Measurements from ENCODE around the gene TNFSF4. TPM values are rescaled to one million over a fixed set of nuclear protein-coding genes. Genes with fewer than 3 reads are reported as not detected.

The TNFSF4 gene
- total and polyA plus RNA-seq, 8 donors: 0.14 to 2.2 (median 0.56) TPM; not detected in 4

DNA sequence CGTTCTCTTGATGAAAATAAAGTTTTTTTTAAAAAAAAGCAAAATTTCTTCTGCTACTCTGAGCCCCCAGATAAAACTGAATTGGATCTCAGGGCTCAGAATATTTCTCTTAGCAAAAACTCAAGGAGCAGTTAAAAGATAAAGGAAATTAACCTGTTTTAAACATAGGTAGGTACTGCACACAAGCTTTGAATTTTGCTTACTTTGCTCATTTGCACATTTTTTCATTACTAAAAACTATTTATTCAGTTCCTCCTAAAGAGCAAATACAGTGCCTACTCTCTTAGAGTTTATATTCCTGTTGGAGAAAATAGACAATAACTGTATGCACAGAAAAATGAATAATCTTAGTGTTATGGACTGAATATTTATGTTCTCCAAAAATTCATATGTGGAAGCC lies 13.0 kb upstream of the TNFSF4 start:
- intact Hi-C loops (cut with DNase I; ENCODE audit: low total_unique reads): no loop called here
- no peak overlapping the region for H3K4me3 ChIP-seq
- H3K4me1 ChIP-seq: no peaks in the 10 kb centered on the region
- H3K27ac ChIP-seq: no peak overlapping the region
- H3K9me3 ChIP-seq: no peaks in the 10 kb centered on the region
- H3K27me3 ChIP-seq: no peaks in the 10 kb centered on the region
- TF ChIP-seq CTCF (IDR thresholded peaks at IDR 0.05) (no peak), EP300 (IDR thresholded peaks at IDR 0.05) (no peak), POLR2A (IDR thresholded peaks at IDR 0.05) (no peak), POLR2AphosphoS5 (IDR thresholded peaks at IDR 0.05) (no peak)
- DNase-seq: no peak
- 88 to 100% (median 95%) methylated on average over 1 of the region's 1 CpG for WGBS, 5 donors
- H3K36me3 ChIP-seq: no peaks in the 10 kb centered on the region

- 88 to 100% (median 100%) methylated on average over 1 of the region's 1 CpG for WGBS, 5 donors
- H3K36me3 ChIP-seq: no peaks in the 10 kb centered on the region
- no peaks in the 10 kb centered on the region for H3K9me3 ChIP-seq
- intact Hi-C loops (cut with DNase I; ENCODE audit: low total_unique reads): loop anchor here (10.0 kb wide), 1 partner anchor 399 kb away; no protein-coding TSS in a partner anchor
- H3K27me3 ChIP-seq: no peaks in the 10 kb centered on the region
- H3K27ac ChIP-seq: no peak overlapping the region
- peaks cover 0 to 17% (median 11%) of the 10 kb centered on the region in 4 donors for H3K4me1 ChIP-seq
- no peak for TF ChIP-seq POLR2A (IDR thresholded peaks at IDR 0.05)
- no peak for TF ChIP-seq POLR2AphosphoS5 (IDR thresholded peaks at IDR 0.05)
- TF ChIP-seq EP300 (IDR thresholded peaks at IDR 0.05): no peak
- TF ChIP-seq CTCF (IDR thresholded peaks at IDR 0.05): no peak
- no peak for DNase-seq
- H3K4me3 ChIP-seq: no peak overlapping the region
Observed at GRCh38 chr1:173213665-173214064, 6.5 kb upstream of the TNFSF4 start.

GRCh38 chr1:173212952-173213491 lies 5.9 kb upstream of the TNFSF4 start:
- intact Hi-C loops (cut with DNase I; ENCODE audit: low total_unique reads): loop anchor here (10.0 kb wide), 1 partner anchor 398 kb away; no protein-coding TSS in a partner anchor
- WGBS, 5 donors: 58 to 73% (median 64%) methylated on average over 2 of the region's 2 CpGs
- Histone ChIP-seq H3K27ac (no peak overlapping the region), H3K36me3 (no peaks in the 10 kb centered on the region), H3K27me3 (no peaks in the 10 kb centered on the region), H3K4me1 (peaks cover 0 to 22% (median 13%) of the 10 kb centered on the region in 4 donors), H3K9me3 (no peaks in the 10 kb centered on the region), H3K4me3 (no peak overlapping the region)
- DNase-seq: peak in 1 of 2 donors; percentile 46
- TF ChIP-seq CTCF (IDR thresholded peaks at IDR 0.05) (no peak), POLR2AphosphoS5 (IDR thresholded peaks at IDR 0.05) (no peak), EP300 (IDR thresholded peaks at IDR 0.05) (no peak), POLR2A (IDR thresholded peaks at IDR 0.05) (no peak)

GRCh38 chr1:173210716-173211231 lies 3.6 kb upstream of the TNFSF4 start:
- H3K27me3 ChIP-seq: no peaks in the 10 kb centered on the region
- H3K9me3 ChIP-seq: no peaks in the 10 kb centered on the region
- no peaks in the 10 kb centered on the region for H3K36me3 ChIP-seq
- 20 to 45% (median 35%) methylated on average over 1 of the region's 1 CpG for WGBS, 5 donors
- H3K4me1 ChIP-seq: peaks cover 12 to 44% (median 27%) of the 10 kb centered on the region in 4 donors
- DNase-seq: peak in 1 of 2 donors; percentile 34
- H3K4me3 ChIP-seq: no peak overlapping the region
- peak overlapping the region in 2 of 5 donors; percentile 28 to 29 for H3K27ac ChIP-seq
- intact Hi-C loops (cut with DNase I; ENCODE audit: low total_unique reads): loop anchor here (10.0 kb wide), 1 partner anchor 396 kb away; no protein-coding TSS in a partner anchor
- no peak for TF ChIP-seq EP300 (IDR thresholded peaks at IDR 0.05)
- TF ChIP-seq CTCF (IDR thresholded peaks at IDR 0.05): no peak
- no peak for TF ChIP-seq POLR2A (IDR thresholded peaks at IDR 0.05)
- TF ChIP-seq POLR2AphosphoS5 (IDR thresholded peaks at IDR 0.05): no peak
